EL (cell line): ENCODE measurements around the gene SYNDIG1L.
A peak's percentile ranks its signal among the peaks of the same experiment; 100 is the strongest.
"Not testable (repeated sequence)": the region's sequence is repeated elsewhere in the genome, so short reads cannot be mapped to it uniquely, and the experiment has no call there.

Experiments used
- DNase-seq: peaks from one replicate; pipeline ENCODE4 v3.0.0-alpha.2; 2016

Gene SYNDIG1L

GRCh38 chr14:74426202-74426582, at the start of gene SYNDIG1L:
TSS of gene SYNDIG1L (minus strand) at chr14:74426210. CDS start at chr14:74409744, 16,466 bp downstream.
- no peak for DNase-seq

- peak; percentile 78 for DNase-seq
Measured at GRCh38 chr14:74475678-74476077, 49.7 kb upstream of the SYNDIG1L start.

GRCh38 chr14:74474376-74474775, 48.4 kb upstream of the SYNDIG1L start:
- DNase-seq, result no peak

DNA sequence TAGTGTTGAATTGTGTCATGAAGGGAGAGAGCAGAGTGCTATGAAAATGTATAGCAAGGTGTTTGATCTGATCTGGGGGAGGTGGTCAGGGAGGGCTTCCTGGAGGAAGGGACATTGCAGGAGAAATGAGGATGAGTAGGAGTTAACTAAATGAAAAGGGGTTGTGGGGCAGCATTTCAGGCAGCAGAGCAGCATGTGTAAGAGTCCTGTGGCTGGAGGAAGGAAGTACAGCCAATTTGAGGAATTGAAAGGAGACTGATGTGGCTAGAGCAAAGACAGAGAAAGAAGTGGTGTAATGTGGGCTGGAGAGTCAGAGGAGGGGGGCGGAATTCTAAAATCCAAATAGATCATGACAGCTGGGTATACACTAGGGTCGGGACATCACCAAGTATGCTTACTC, 46.6 kb upstream of the SYNDIG1L start:
- no peak for DNase-seq

DNA sequence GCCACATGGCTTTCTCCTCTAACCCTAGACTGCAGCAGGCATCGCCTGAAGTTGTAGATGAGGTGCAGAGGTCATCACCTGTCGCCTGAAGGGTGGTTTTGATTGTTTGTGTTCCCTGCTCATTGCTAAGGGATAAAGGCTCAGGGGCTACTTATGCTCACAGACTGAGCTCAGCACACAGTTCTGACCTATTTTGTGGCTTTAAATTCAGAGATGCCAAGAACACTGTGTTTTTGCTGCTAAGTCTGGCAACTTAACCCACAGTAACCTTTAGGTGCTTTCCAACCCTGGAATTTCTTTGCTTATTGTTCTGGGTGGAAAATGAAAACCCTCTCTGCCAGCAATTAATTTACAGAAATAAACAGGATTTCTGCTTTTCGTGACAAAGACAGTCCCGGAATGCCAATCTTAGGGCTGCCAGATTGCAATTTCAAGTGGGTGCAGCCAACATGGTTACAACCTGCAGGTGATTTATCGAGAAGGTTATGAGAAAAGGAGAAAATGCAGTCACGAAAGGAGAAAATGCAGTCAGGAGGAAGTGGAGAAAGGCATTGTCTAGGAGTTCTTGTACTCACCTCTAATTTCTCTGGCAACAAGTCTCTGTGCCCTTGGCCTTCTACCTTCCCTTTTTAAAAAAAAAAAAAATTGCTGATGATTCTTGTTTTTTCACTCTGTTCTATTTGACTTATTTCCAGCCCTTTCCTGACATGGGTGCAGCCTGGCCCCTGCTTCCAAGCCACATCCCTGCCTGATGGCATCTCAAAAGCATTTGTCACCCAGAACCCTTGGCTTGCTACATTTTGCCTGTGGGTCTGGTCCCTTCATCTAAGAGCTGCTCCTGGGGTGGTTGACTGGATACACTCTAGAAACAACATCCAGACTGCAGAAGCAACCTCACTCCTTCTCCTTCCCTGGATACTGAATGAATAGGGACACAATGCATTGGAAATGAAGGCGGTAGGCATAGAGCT, 43.8 kb upstream of the SYNDIG1L start:
- DNase-seq, result no peak

- DNase-seq, result no peak
Measured at GRCh38 chr14:74468513-74468912, 42.5 kb upstream of the SYNDIG1L start.

- no peak for DNase-seq
Measured at GRCh38 chr14:74465335-74465734, 39.3 kb upstream of the SYNDIG1L start.

- no peak for DNase-seq
Measured at GRCh38 chr14:74464785-74465184, 38.8 kb upstream of the SYNDIG1L start.

DNA sequence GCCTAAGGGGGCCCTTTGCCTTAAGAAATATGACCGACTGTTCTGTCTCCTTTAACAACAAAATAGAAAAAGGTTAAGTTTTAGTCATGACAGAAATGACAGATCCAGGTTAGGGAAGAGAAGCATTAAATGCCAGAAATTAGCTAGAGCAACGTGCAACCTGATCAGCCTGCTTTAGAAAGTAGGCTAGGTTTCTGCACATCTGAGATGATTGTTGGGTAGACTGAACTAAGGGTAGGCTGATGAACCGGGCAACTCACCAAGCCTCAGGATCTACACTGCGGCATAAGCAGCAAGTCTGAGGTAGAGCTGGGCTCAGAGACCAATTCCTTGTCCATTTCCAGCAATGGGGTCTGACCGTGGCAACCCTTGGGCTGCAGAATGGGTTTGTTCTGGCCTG, 37.7 kb upstream of the SYNDIG1L start:
- DNase-seq, result no peak

GRCh38 chr14:74462993-74463392, 37.0 kb upstream of the SYNDIG1L start:
- no peak for DNase-seq

GRCh38 chr14:74459976-74460375, 34.0 kb upstream of the SYNDIG1L start:
- DNase-seq, result no peak

- DNase-seq, result peak; percentile 73
Measured at GRCh38 chr14:74459289-74459946, 33.4 kb upstream of the SYNDIG1L start.

DNA sequence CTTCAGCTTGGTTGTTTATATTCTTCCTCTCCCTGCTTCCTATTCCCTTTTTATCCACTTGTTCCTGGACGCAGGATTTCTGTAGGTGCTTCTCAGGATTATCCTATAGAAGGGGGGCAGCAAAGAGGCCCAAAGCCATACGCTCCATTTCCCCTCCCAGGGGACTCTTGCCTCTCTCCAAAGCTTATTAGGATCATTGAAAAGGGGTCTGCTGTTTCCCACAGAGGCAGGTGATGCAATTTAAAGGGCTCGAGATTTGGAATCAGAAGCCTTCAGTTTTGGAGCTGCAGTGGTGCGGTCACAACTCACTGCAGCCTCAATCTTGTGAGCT, 31.5 kb upstream of the SYNDIG1L start:
- no peak for DNase-seq

DNA sequence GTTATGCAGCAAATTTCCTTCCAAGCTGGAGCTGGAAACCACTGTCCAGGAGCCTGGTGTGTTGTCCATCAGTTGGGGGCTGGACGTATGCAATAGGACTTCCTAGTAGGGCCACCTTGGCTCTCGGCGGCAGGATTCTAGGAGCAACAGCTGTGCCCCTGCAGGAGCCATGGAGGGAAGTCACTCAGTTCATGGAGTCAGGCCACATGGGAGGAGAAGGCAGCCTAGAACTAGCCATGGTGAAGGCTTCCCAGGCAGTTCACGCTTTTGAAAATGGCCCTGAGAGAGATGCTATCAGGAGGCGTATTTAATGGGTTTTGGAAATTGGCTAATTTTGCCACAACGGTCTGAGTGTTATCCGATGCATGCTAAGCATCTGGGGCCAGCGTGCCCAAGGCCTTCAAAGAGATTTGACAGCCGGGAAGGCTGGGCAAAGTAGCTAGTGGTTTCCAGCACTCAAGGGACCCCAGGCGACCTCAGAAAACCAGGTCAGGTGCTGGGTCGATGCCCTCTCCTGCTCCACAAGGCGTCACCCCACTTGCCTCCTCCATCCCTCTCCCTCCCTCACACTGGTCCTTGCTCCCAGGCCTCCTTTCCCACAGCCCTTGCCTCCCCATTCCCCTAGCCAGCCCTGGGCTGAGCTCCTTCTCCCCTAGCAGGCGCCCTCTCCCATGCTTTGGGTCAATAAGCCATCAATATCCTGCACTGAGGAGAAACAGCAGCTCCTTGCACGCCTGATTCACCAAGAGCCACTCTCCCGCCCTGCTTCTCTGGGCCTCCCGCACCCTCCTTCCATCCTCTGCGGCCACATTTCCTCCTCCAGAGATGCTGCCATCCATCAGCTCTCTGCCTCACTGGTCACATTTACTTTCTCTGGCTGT, 30.9 kb upstream of the SYNDIG1L start:
- DNase-seq, result no peak

GRCh38 chr14:74454397-74454796, 28.4 kb upstream of the SYNDIG1L start:
- not testable (repeated sequence) for DNase-seq

- DNase-seq, result no peak
Measured at GRCh38 chr14:74444866-74445265, 18.9 kb upstream of the SYNDIG1L start.

- no peak for DNase-seq
Measured at GRCh38 chr14:74442757-74443156, 16.7 kb upstream of the SYNDIG1L start.

- DNase-seq, result no peak
Measured at GRCh38 chr14:74441113-74441512, 15.1 kb upstream of the SYNDIG1L start.

- peak; percentile 13 for DNase-seq
Measured at GRCh38 chr14:74438351-74438915, 12.4 kb upstream of the SYNDIG1L start.

GRCh38 chr14:74437496-74438053, 11.6 kb upstream of the SYNDIG1L start:
- no peak for DNase-seq

- DNase-seq, result no peak
Measured at GRCh38 chr14:74434294-74434693, 8.3 kb upstream of the SYNDIG1L start.

DNA sequence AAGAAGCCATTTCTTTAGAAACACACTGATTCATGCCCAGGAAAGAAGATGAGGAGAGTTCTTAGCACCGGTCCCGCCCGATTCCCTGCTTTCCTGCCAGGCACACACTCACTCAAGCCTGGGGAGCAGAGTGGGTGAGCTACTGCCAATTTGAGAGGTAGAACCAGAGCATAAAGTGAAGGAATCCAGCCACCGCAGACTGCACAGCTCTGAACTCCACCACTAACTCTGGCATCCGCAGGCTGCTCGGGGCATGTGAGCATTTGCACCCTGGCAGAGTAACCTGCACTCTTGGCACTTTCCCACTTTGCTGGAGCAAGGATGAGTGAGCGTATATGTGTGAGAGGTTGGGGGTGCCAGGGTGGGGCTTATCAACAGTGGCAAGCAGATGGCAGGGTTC, 4.0 kb upstream of the SYNDIG1L start:
- no peak for DNase-seq
